SU-DHL-6 (cell line): ENCODE measurements around the gene HNRNPLL.

Experiments
- H2AFZ ChIP-seq: fragments of 200-600 bp; sonication (generic); 2 replicates; pipeline ENCODE4 v1.6.1; 2014; ENCODE audit warnings: low read depth, mild to moderate bottlenecking, moderate library complexity, mixed read lengths, antibody characterized with exemption, low read length; ENCODE audit not compliant: severe bottlenecking
- H3F3A ChIP-seq: fragments of 200-600 bp; shearing (Covaris generic); 2 replicates; pipeline ENCODE4 v1.6.0; 2016; ENCODE audit warnings: antibody characterized with exemption, mild to moderate bottlenecking; ENCODE audit not compliant: insufficient read depth
- H3K27ac ChIP-seq: fragments of 200-600 bp; sonication (generic); 2 replicates; pipeline ENCODE4 v1.5.1; 2016; ENCODE audit warnings: low read depth, mild to moderate bottlenecking, low read length, moderate library complexity, mixed read lengths
- H3K27me3 ChIP-seq: fragments of 200-600 bp; sonication (generic), shearing (Covaris generic); 2 replicates; pipeline ENCODE4 v1.6.0; 2014; ENCODE audit warnings: mild to moderate bottlenecking, low read length
- H3K36me3 ChIP-seq: fragments of 200-600 bp; sonication (generic); 2 replicates; pipeline ENCODE4 v1.6.1; 2014; ENCODE audit warnings: mild to moderate bottlenecking, low read length, mixed read lengths
- H3K4me2 ChIP-seq: fragments of 300-600, 200-600 bp; shearing (Covaris generic), sonication (generic); 2 replicates; pipeline ENCODE4 v1.6.0; 2014; ENCODE audit warnings: low read length, low read depth, mild to moderate bottlenecking; ENCODE audit not compliant: poor library complexity, severe bottlenecking
- H3K4me3 ChIP-seq: fragments of 200-600 bp; sonication (generic); 2 replicates; pipeline ENCODE4 v1.5.1; 2014; ENCODE audit warnings: antibody characterized with exemption, low read length, mild to moderate bottlenecking, mixed read lengths; ENCODE audit not compliant: insufficient read depth, poor library complexity, severe bottlenecking
- H3K79me2 ChIP-seq: fragments of 200-600 bp; sonication (generic); 2 replicates; pipeline ENCODE4 v1.6.1; 2014; ENCODE audit warnings: mild to moderate bottlenecking, low read length, moderate library complexity; ENCODE audit not compliant: insufficient read depth
- H3K9ac ChIP-seq: fragments of 200-600 bp; sonication (generic); 2 replicates; pipeline ENCODE4 v1.7.0; 2014; ENCODE audit warnings: mild to moderate bottlenecking, low read length
- H3K9me2 ChIP-seq: fragments of 200-600 bp; sonication (generic); replicated peaks from 2 replicates; pipeline ENCODE4 v1.6.1; 2014; ENCODE audit warnings: low read length; ENCODE audit not compliant: insufficient read depth
- H3K9me3 ChIP-seq: fragments of 200-600 bp; sonication (generic); 2 replicates; pipeline ENCODE4 v1.6.1; 2014; ENCODE audit warnings: low read length, mixed read lengths; ENCODE audit not compliant: insufficient read depth
- H4K20me1 ChIP-seq: fragments of 200-600 bp; sonication (generic); 2 replicates; pipeline ENCODE4 v1.6.1; 2014; ENCODE audit warnings: low read depth, mild to moderate bottlenecking, antibody characterized with exemption, low read length, moderate library complexity, mixed read lengths
- EZH2phosphoT487 ChIP-seq: fragments of 200-600 bp; sonication (generic), shearing (Covaris generic); conservative IDR thresholded peaks from 2 replicates; pipeline ENCODE4 v1.6.1; 2018; ENCODE audit warnings: mild to moderate bottlenecking, antibody characterized with exemption, low read length, moderate library complexity, mixed read lengths
- TF ChIP-seq, protein P1 (sequence below): fragments of 200-600 bp; sonication (generic); IDR thresholded peaks from one replicate; pipeline ENCODE4 v1.5.1; 2017; ENCODE audit warnings: antibody characterized with exemption, mild to moderate bottlenecking, low read length, moderate library complexity; ENCODE audit not compliant: insufficient read depth, poor library complexity, severe bottlenecking

Gene HNRNPLL

DNA sequence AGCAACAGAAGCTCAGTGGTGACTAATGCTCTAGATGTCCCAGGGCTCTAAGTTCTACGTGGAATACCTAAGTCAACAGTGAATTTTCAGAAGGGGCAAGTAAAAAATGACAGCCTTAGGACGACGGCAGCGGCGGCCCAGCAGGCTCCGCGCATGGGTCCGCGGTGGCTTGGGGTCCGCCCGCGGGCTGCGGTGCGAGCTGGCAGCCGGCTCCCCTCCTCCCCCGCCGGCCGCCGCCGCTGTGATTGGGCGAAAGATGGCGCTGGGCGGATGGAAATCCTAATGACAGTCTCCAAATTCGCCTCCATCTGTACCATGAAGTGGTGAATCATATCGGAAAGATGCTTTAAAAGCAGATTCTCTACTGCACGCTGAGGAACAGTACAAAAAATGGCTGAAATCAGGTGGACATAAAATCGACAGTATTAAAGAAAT is 74.7 kb downstream of the HNRNPLL start:
- no peak for TF ChIP-seq EZH2phosphoT487
- TF ChIP-seq, protein P1, sequence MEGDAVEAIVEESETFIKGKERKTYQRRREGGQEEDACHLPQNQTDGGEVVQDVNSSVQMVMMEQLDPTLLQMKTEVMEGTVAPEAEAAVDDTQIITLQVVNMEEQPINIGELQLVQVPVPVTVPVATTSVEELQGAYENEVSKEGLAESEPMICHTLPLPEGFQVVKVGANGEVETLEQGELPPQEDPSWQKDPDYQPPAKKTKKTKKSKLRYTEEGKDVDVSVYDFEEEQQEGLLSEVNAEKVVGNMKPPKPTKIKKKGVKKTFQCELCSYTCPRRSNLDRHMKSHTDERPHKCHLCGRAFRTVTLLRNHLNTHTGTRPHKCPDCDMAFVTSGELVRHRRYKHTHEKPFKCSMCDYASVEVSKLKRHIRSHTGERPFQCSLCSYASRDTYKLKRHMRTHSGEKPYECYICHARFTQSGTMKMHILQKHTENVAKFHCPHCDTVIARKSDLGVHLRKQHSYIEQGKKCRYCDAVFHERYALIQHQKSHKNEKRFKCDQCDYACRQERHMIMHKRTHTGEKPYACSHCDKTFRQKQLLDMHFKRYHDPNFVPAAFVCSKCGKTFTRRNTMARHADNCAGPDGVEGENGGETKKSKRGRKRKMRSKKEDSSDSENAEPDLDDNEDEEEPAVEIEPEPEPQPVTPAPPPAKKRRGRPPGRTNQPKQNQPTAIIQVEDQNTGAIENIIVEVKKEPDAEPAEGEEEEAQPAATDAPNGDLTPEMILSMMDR, result no peak
- no peak overlapping the region for H3K9ac ChIP-seq
- H2AFZ ChIP-seq, result no peak overlapping the region

GRCh38 chr2:38527338-38528007 is 75.3 kb downstream of the HNRNPLL start:
- Histone ChIP-seq H3F3A (no peaks in the 10 kb centered on the region), H3K4me2 (no peak overlapping the region), H3K36me3 (no peaks in the 10 kb centered on the region), H3K79me2 (no peaks in the 10 kb centered on the region), H3K27me3 (no peaks in the 10 kb centered on the region), H3K27ac (no peak overlapping the region), H4K20me1 (no peaks in the 10 kb centered on the region), H3K9ac (no peak overlapping the region), H3K9me2 (no peaks in the 10 kb centered on the region), H3K9me3 (no peaks in the 10 kb centered on the region), H2AFZ (no peak overlapping the region), H3K4me3 (no peak overlapping the region)
- TF ChIP-seq, protein P1, result no peak
- TF ChIP-seq EZH2phosphoT487, result no peak

More for the DNA sequence above, 74.7 kb downstream of the HNRNPLL start:
- Histone ChIP-seq H3K79me2 (no peaks in the 10 kb centered on the region), H3K4me2 (no peak overlapping the region), H3K27me3 (no peaks in the 10 kb centered on the region), H4K20me1 (no peaks in the 10 kb centered on the region), H3K9me2 (no peaks in the 10 kb centered on the region), H3F3A (no peaks in the 10 kb centered on the region), H3K27ac (no peak overlapping the region), H3K4me3 (no peak overlapping the region), H3K9me3 (no peaks in the 10 kb centered on the region), H3K36me3 (no peaks in the 10 kb centered on the region)

DNA sequence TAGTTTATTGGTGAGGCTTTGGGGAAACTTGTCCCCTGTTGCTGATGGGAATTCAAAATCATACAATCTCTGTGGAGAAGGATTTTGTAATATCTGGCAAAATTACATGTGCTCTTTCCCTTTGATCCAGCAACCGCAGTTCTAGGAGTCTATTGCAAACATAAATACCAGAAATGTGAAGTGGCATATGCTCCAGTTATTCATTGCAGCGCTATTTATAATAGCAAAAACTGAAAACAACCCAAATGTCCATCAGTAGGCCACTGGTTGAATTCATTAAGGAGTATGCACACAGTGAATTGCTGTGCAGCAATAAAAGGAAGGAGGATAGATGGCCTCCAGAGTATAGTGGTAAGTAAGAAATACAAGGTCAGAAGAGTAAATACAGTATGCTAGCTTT is 76.5 kb downstream of the HNRNPLL start:
- no peak overlapping the region for H3K27ac ChIP-seq

More for the DNA sequence above, 76.5 kb downstream of the HNRNPLL start:
- Histone ChIP-seq H3K4me3 (no peak overlapping the region), H3K9me2 (no peaks in the 10 kb centered on the region), H3K4me2 (no peak overlapping the region), H3F3A (no peaks in the 10 kb centered on the region), H3K9ac (no peak overlapping the region), H3K27me3 (no peaks in the 10 kb centered on the region), H3K79me2 (no peaks in the 10 kb centered on the region), H3K36me3 (no peaks in the 10 kb centered on the region), H3K9me3 (no peaks in the 10 kb centered on the region), H2AFZ (no peak overlapping the region), H4K20me1 (no peaks in the 10 kb centered on the region)
- no peak for TF ChIP-seq EZH2phosphoT487
- TF ChIP-seq, protein P1, result no peak
